ENCODE results near the gene GIPC2. TPM values are rescaled to one million over a fixed set of nuclear protein-coding genes. Genes with fewer than 3 reads are reported as not detected.

The GIPC2 gene
- total and polyA plus RNA-seq, 9 donors: 1.8 to 5.7 (median 3.0) TPM

DNA sequence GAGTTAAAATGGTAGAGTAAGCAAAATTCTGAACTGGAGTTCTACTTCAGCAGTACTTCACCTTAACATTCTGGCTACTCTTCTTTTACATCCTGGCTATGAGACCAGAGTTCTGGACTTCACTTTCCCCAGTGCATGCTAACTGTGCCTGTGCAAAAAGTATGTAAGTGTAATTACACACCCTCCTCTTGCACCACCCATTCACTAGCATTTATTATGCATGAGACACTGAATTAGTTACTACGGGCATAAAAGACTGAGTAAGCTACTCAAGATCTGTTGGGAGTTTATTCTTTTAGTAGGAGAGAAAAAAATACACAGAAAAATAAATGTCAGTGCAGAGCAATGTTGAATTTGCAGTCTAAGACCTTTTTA lies 87.2 kb downstream of the GIPC2 start:
- WGBS, 3 donors: 70 to 85% (median 73%) methylated on average over 1 of the region's 1 CpG
- TF ChIP-seq POLR2A (IDR thresholded peaks at IDR 0.05): no peak
- TF ChIP-seq CTCF (IDR thresholded peaks at IDR 0.05): no peak
- no peak for TF ChIP-seq EP300 (IDR thresholded peaks at IDR 0.05)
- Histone ChIP-seq H3K4me1 (ENCODE audit: insufficient read depth) (no peaks in the 10 kb centered on the region), H3K9me3 (no peaks in the 10 kb centered on the region), H3K27me3 (no peaks in the 10 kb centered on the region), H3K4me3 (no peak overlapping the region), H3K27ac (no peak overlapping the region), H3K36me3 (no peaks in the 10 kb centered on the region)
- no peak for DNase-seq
- intact Hi-C loops (cut with DNase I): loop anchor here in 1 of 4 donors (10.0 kb wide), 1 partner anchor 472 kb away; no protein-coding TSS in a partner anchor

- DNase-seq: no peak
- intact Hi-C loops (cut with DNase I): loop anchor here in 1 of 4 donors (10.0 kb wide), 1 partner anchor 468 kb away; no protein-coding TSS in a partner anchor
- Histone ChIP-seq H3K9me3 (no peaks in the 10 kb centered on the region), H3K36me3 (no peaks in the 10 kb centered on the region), H3K27me3 (no peaks in the 10 kb centered on the region), H3K4me1 (ENCODE audit: insufficient read depth) (no peaks in the 10 kb centered on the region), H3K4me3 (no peak overlapping the region), H3K27ac (no peak overlapping the region)
- TF ChIP-seq POLR2A (IDR thresholded peaks at IDR 0.05): no peak
- TF ChIP-seq EP300 (IDR thresholded peaks at IDR 0.05): no peak
- 91 to 93% (median 92%) methylated on average over 1 of the region's 1 CpG for WGBS, 3 donors
These were observed 90.9 kb downstream of the GIPC2 start for GRCh38 chr1:78136680-78137079.

- H3K27me3 ChIP-seq: no peaks in the 10 kb centered on the region
- no peak overlapping the region for H3K4me3 ChIP-seq
- H3K36me3 ChIP-seq: no peaks in the 10 kb centered on the region
- intact Hi-C loops (cut with DNase I): loop anchor here in 2 of 4 donors (10.0 kb wide), 2 partner anchors 463 to 533 kb away; no protein-coding TSS in a partner anchor
- no peak for DNase-seq
- H3K9me3 ChIP-seq: no peaks in the 10 kb centered on the region
- WGBS, 3 donors: 85 to 91% (median 89%) methylated on average over 3 of the region's 3 CpGs
- H3K27ac ChIP-seq: no peak overlapping the region
- no peaks in the 10 kb centered on the region for H3K4me1 ChIP-seq (ENCODE audit: insufficient read depth)
- TF ChIP-seq EP300 (IDR thresholded peaks at IDR 0.05) (no peak), POLR2A (IDR thresholded peaks at IDR 0.05) (no peak), CTCF (IDR thresholded peaks at IDR 0.05) (no peak)
These were observed 95.9 kb downstream of the GIPC2 start for GRCh38 chr1:78141531-78142231.

DNA sequence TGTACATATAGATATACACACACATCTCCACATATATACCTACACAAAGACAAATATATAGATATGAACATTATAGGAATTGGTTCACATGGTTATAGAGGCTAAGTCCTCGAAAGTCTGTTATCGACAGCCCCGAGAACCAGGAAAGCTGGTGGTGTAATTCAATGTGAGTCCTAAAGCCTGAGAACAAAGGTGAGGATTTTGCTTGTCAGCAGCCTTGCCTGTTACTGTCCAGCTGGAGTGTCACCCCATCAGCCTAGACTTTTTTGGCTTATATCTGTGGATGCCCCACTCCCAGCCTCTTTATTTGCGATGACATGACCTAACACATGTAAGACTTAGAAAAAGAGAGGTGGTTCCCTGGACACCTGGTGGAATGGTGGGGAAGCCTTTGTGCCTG lies 97.0 kb downstream of the GIPC2 start:
- Histone ChIP-seq H3K9me3 (no peaks in the 10 kb centered on the region), H3K27me3 (no peaks in the 10 kb centered on the region), H3K4me3 (no peak overlapping the region), H3K36me3 (no peaks in the 10 kb centered on the region), H3K27ac (no peak overlapping the region), H3K4me1 (ENCODE audit: insufficient read depth) (no peaks in the 10 kb centered on the region)
- 92 to 94% (median 93%) methylated on average over 4 of the region's 4 CpGs for WGBS, 3 donors
- intact Hi-C loops (cut with DNase I): loop anchor here in 2 of 4 donors (10.0 kb wide), 2 partner anchors 462 to 532 kb away; no protein-coding TSS in a partner anchor
- no peak for DNase-seq
- TF ChIP-seq CTCF (IDR thresholded peaks at IDR 0.05): no peak
- TF ChIP-seq POLR2A (IDR thresholded peaks at IDR 0.05): no peak
- TF ChIP-seq EP300 (IDR thresholded peaks at IDR 0.05): no peak

GRCh38 chr1:78143152-78143551 lies 97.4 kb downstream of the GIPC2 start:
- no peak for DNase-seq
- 66 to 72% (median 67%) methylated on average over 4 of the region's 4 CpGs for WGBS, 3 donors
- Histone ChIP-seq H3K27ac (no peak overlapping the region), H3K4me3 (no peak overlapping the region), H3K4me1 (ENCODE audit: insufficient read depth) (no peaks in the 10 kb centered on the region), H3K9me3 (no peaks in the 10 kb centered on the region), H3K27me3 (no peaks in the 10 kb centered on the region), H3K36me3 (no peaks in the 10 kb centered on the region)
- intact Hi-C loops (cut with DNase I): loop anchor here in 2 of 4 donors (10.0 kb wide), 2 partner anchors 462 to 532 kb away; no protein-coding TSS in a partner anchor
- TF ChIP-seq POLR2A (IDR thresholded peaks at IDR 0.05): no peak
- TF ChIP-seq CTCF (IDR thresholded peaks at IDR 0.05): no peak
- TF ChIP-seq EP300 (IDR thresholded peaks at IDR 0.05): no peak
